HEK293 (cell line): ENCODE results near the gene MMP19.

Experiments
- CTCF ChIA-PET: fragments of 350-600 bp; formaldehyde crosslinking; extraction: SDS; loops from one replicate; lab custom pipeline; 2021; ENCODE audit warnings: antibody characterized with exemption; lab: Yijun Ruan, JAX
- POLR2A ChIA-PET: fragments of 300-600 bp; formaldehyde crosslinking; extraction: SDS; loops from one replicate; lab custom pipeline; 2020; ENCODE audit warnings: antibody characterized with exemption, inconsistent platforms; lab: Yijun Ruan, JAX
- H3K27ac ChIP-seq: fragments of 200-500 bp; sonication (Bioruptor generic); 2 replicates; pipeline ENCODE4 v1.5.1; 2014; ENCODE audit warnings: low read depth, low read length, control low read depth, inconsistent platforms; ENCODE audit errors: extremely low read depth
- H3K36me3 ChIP-seq, 2 experiments: fragments of 200-500 bp in 1 of 2; sonication (Bioruptor generic) in 1 of 2; 1 replicate in 1 of 2; 2 replicates in 1 of 2; pipeline ENCODE4 v1.5.1; 2014 to 2017; ENCODE audit warnings: inconsistent platforms in 2 of 2, low read length in 2 of 2; ENCODE audit not compliant: control insufficient read depth in 2 of 2, insufficient read depth in 1 of 2
- H3K4me1 ChIP-seq: fragments of 200-500 bp; sonication (Bioruptor generic); 2 replicates; pipeline ENCODE4 v1.5.1; 2014; ENCODE audit warnings: mild to moderate bottlenecking, low read length, inconsistent platforms; ENCODE audit not compliant: control insufficient read depth, insufficient read depth
- H3K4me3 ChIP-seq: 2 replicates; pipeline ENCODE4 v1.5.1; 2011; ENCODE audit warnings: low read depth, mild to moderate bottlenecking, control low read depth, low read length, moderate library complexity
- H3K9me3 ChIP-seq: fragments of 200-500 bp; sonication (Bioruptor generic); 2 replicates; pipeline ENCODE4 v1.5.1; 2014; ENCODE audit warnings: low read depth, low read length, inconsistent platforms; ENCODE audit not compliant: control insufficient read depth, insufficient read depth
- GLI2 ChIP-seq: fragments of 450-650 bp; formaldehyde crosslinking; IDR thresholded peaks from 2 replicates; pipeline ENCODE4; 2017; ENCODE audit warnings: missing biosample characterization, missing genetic modification characterization, low read depth, borderline replicate concordance
- HOXA7 ChIP-seq: sonication (generic); formaldehyde crosslinking; IDR thresholded peaks from 2 replicates; pipeline ENCODE4 v1.8.1; 2022; ENCODE audit warnings: missing genetic modification reagents, borderline replicate concordance
- KLF8 ChIP-seq: fragments of 450-650 bp; formaldehyde crosslinking; IDR thresholded peaks from 2 replicates; pipeline ENCODE4 v1.5.1; 2016; ENCODE audit warnings: missing biosample characterization, missing genetic modification characterization
- MYNN ChIP-seq: fragments of 450-650 bp; formaldehyde crosslinking; IDR thresholded peaks from 2 replicates; pipeline ENCODE4 v1.5.1; 2016; ENCODE audit warnings: missing biosample characterization, missing genetic modification characterization, borderline replicate concordance
- ZBTB1 ChIP-seq: fragments of 450-650 bp; formaldehyde crosslinking; IDR thresholded peaks from 2 replicates; pipeline ENCODE4 v1.5.1; 2016; ENCODE audit warnings: missing biosample characterization, missing genetic modification characterization
- ZBTB10 ChIP-seq: fragments of 450-650 bp; formaldehyde crosslinking; IDR thresholded peaks from 2 replicates; pipeline ENCODE4 v1.5.1; 2016; ENCODE audit warnings: missing biosample characterization, missing genetic modification characterization
- ZBTB17 ChIP-seq: fragments of 450-650 bp; formaldehyde crosslinking; IDR thresholded peaks from 2 replicates; pipeline ENCODE4 v1.5.1; 2016; ENCODE audit warnings: missing biosample characterization, missing genetic modification characterization
- ZNF132 ChIP-seq: fragments of 450-650 bp; formaldehyde crosslinking; IDR thresholded peaks from 2 replicates; pipeline ENCODE4 v1.5.1; 2017; ENCODE audit warnings: missing biosample characterization, missing genetic modification characterization, borderline replicate concordance
- ZNF16 ChIP-seq: fragments of 450-650 bp; formaldehyde crosslinking; IDR thresholded peaks from 2 replicates; pipeline ENCODE4 v1.5.1; 2016; ENCODE audit warnings: low read depth, missing biosample characterization, missing genetic modification characterization
- ZNF18 ChIP-seq: fragments of 450-650 bp; formaldehyde crosslinking; IDR thresholded peaks from 2 replicates; pipeline ENCODE4 v1.5.1; 2016; ENCODE audit warnings: missing biosample characterization, missing genetic modification characterization
- ZNF2 ChIP-seq: fragments of 450-650 bp; formaldehyde crosslinking; IDR thresholded peaks from 2 replicates; pipeline ENCODE4 v1.5.1; 2016; ENCODE audit warnings: missing biosample characterization, missing genetic modification characterization
- ZNF280C ChIP-seq: fragments of 450-650 bp; formaldehyde crosslinking; IDR thresholded peaks from 2 replicates; pipeline ENCODE4 v1.5.1; 2016; ENCODE audit warnings: missing biosample characterization, missing genetic modification characterization
- ZNF302 ChIP-seq: fragments of 450-650 bp; formaldehyde crosslinking; IDR thresholded peaks from 2 replicates; pipeline ENCODE4 v1.5.1; 2016; ENCODE audit warnings: missing biosample characterization, missing genetic modification characterization, low read depth
- ZNF341 ChIP-seq: fragments of 450-650 bp; formaldehyde crosslinking; IDR thresholded peaks from 2 replicates; pipeline ENCODE4; 2016; ENCODE audit warnings: low read depth, missing biosample characterization, missing genetic modification characterization
- ZNF37A ChIP-seq: fragments of 450-650 bp; IDR thresholded peaks from 2 replicates; pipeline ENCODE4 v1.5.1; 2018; ENCODE audit warnings: missing biosample characterization, missing genetic modification characterization
- ZNF426 ChIP-seq: fragments of 450-650 bp; formaldehyde crosslinking; IDR thresholded peaks from 2 replicates; pipeline ENCODE4 v1.5.1; 2017; ENCODE audit warnings: missing biosample characterization, missing genetic modification characterization, mild to moderate bottlenecking, inconsistent platforms, moderate library complexity
- ZNF530 ChIP-seq: fragments of 450-650 bp; formaldehyde crosslinking; IDR thresholded peaks from 2 replicates; pipeline ENCODE4 v1.5.1; 2016; ENCODE audit warnings: low read depth, missing biosample characterization, missing genetic modification characterization
- ZNF555 ChIP-seq: fragments of 450-650 bp; formaldehyde crosslinking; conservative IDR thresholded peaks from 2 replicates; pipeline ENCODE4 v1.5.1; 2017; ENCODE audit warnings: missing biosample characterization, mild to moderate bottlenecking, missing genetic modification characterization, inconsistent platforms
- ZNF645 ChIP-seq: fragments of 450-650 bp; formaldehyde crosslinking; IDR thresholded peaks from 2 replicates; pipeline ENCODE4; 2016; ENCODE audit warnings: missing biosample characterization, missing genetic modification characterization
- ZNF677 ChIP-seq: fragments of 450-650 bp; IDR thresholded peaks from 2 replicates; pipeline ENCODE4 v1.5.0; 2018; ENCODE audit warnings: missing biosample characterization, mild to moderate bottlenecking, missing genetic modification characterization, moderate library complexity
- ZNF704 ChIP-seq: fragments of 450-650 bp; formaldehyde crosslinking; IDR thresholded peaks from 2 replicates; pipeline ENCODE4 v1.5.1; 2016; ENCODE audit warnings: missing biosample characterization, missing genetic modification characterization
- ZNF777 ChIP-seq: fragments of 450-650 bp; formaldehyde crosslinking; IDR thresholded peaks from 2 replicates; pipeline ENCODE4 v1.5.1; 2017; ENCODE audit warnings: missing biosample characterization, missing genetic modification characterization, borderline replicate concordance
- ZNF785 ChIP-seq: fragments of 450-650 bp; formaldehyde crosslinking; IDR thresholded peaks from 2 replicates; pipeline ENCODE4 v1.5.1; 2016; ENCODE audit warnings: missing biosample characterization, missing genetic modification characterization
- ZNF830 ChIP-seq: fragments of 450-650 bp; IDR thresholded peaks from 2 replicates; pipeline ENCODE4 v1.5.0; 2018; ENCODE audit warnings: missing biosample characterization, missing genetic modification characterization, low read depth, mild to moderate bottlenecking, moderate library complexity
- ZSCAN16 ChIP-seq: fragments of 450-650 bp; formaldehyde crosslinking; IDR thresholded peaks from 2 replicates; pipeline ENCODE4 v1.5.1; 2016; ENCODE audit warnings: missing biosample characterization, missing genetic modification characterization
- ZSCAN30 ChIP-seq: fragments of 450-650 bp; IDR thresholded peaks from 2 replicates; pipeline ENCODE4 v1.5.1; 2018; ENCODE audit warnings: missing biosample characterization, mild to moderate bottlenecking, missing genetic modification characterization, moderate library complexity

The MMP19 gene

GRCh38 chr12:55795950-55796349, 46.8 kb downstream of the MMP19 start (continued):
- no peak for TF ChIP-seq ZNF341 (tag by site-specific recombination)
- no peak for TF ChIP-seq ZNF426
- TF ChIP-seq ZNF777 (tag by site-specific recombination) = no peak

GRCh38 chr12:55789893-55790292, 52.8 kb downstream of the MMP19 start:
- no peak for TF ChIP-seq ZNF555 (tag by site-specific recombination)
- TF ChIP-seq ZBTB17 (tag by site-specific recombination) = no peak
- TF ChIP-seq HOXA7 (CRISPR knock-in tag) = no peak
- no peak for TF ChIP-seq ZNF280C
- TF ChIP-seq ZBTB1 (tag by site-specific recombination) = no peak
- TF ChIP-seq ZNF530 (tag by site-specific recombination) = no peak
- TF ChIP-seq ZNF785 (tag by site-specific recombination) = no peak
- TF ChIP-seq ZNF677 (tag by site-specific recombination) = no peak
- no peak for TF ChIP-seq ZNF302 (tag by site-specific recombination)
- no peak for TF ChIP-seq KLF8 (tag by site-specific recombination)
- CTCF ChIA-PET = interaction anchor here (0.7 kb wide), 1 partner anchor 124 kb away, joined by 3 read pairs; no protein-coding TSS in a partner anchor
- POLR2A ChIA-PET = no interaction called here

GRCh38 chr12:55789171-55789570, 53.6 kb downstream of the MMP19 start:
- H3K27ac ChIP-seq = no peak overlapping the region
- no peaks in the 10 kb centered on the region for H3K4me1 ChIP-seq
- ChIA-PET POLR2A (interaction anchor here (1.0 to 1.7 kb wide), 2 partner anchors 28 to 51 kb away, joined by 3 read pairs; partner anchors contain the start of genes ORMDL2 and SARNP), CTCF (interaction anchor here (0.6 to 1.4 kb wide), 2 partner anchors 21 to 51 kb away, joined by 5 to 10 read pairs; no protein-coding TSS in a partner anchor)
- H3K9me3 ChIP-seq = no peaks in the 10 kb centered on the region
- H3K4me3 ChIP-seq = no peak overlapping the region
- peaks cover 90 to 91% of the 10 kb centered on the region in 2 experiments for H3K36me3 ChIP-seq
- no peak for TF ChIP-seq ZBTB10
- no peak for TF ChIP-seq ZNF2 (tag by site-specific recombination)
- TF ChIP-seq ZNF132 (tag by site-specific recombination) = no peak
- no peak for TF ChIP-seq ZSCAN16 (tag by site-specific recombination)
- TF ChIP-seq ZNF704 (tag by site-specific recombination) = no peak
- no peak for TF ChIP-seq ZNF16 (tag by site-specific recombination)
- TF ChIP-seq ZNF18 = no peak
- no peak for TF ChIP-seq ZNF645 (tag by site-specific recombination)
- TF ChIP-seq ZNF37A (tag by site-specific recombination) = no peak
- no peak for TF ChIP-seq ZSCAN30 (tag by site-specific recombination)
- no peak for TF ChIP-seq ZNF830 (tag by site-specific recombination)
- TF ChIP-seq MYNN (tag by site-specific recombination) = no peak
- TF ChIP-seq HOXA7 (CRISPR knock-in tag) = no peak
- no peak for TF ChIP-seq GLI2 (tag by site-specific recombination)

More at GRCh38 chr12:55789893-55790292, 52.8 kb downstream of the MMP19 start:
- Histone ChIP-seq H3K4me1 (no peaks in the 10 kb centered on the region), H3K4me3 (no peak overlapping the region), H3K27ac (no peak overlapping the region), H3K36me3 (peaks cover 91% of the 10 kb centered on the region in 2 experiments), H3K9me3 (no peaks in the 10 kb centered on the region)
